ENCODE results near the gene C3orf33.

Gene C3orf33

GRCh38 chr3:155739154-155739553 is 66.9 kb downstream of the C3orf33 start:
- no peak for DNase-seq

- no peak for DNase-seq
Observed at GRCh38 chr3:155738580-155739076, 67.5 kb downstream of the C3orf33 start.

- DNase-seq = no peak
Observed at GRCh38 chr3:155737844-155738460, 68.1 kb downstream of the C3orf33 start.

GRCh38 chr3:155736381-155736780 is 69.7 kb downstream of the C3orf33 start:
- DNase-seq = no peak

GRCh38 chr3:155730843-155731242 is 75.2 kb downstream of the C3orf33 start:
- no peak for DNase-seq

- DNase-seq = no peak
Observed at GRCh38 chr3:155727836-155728235, 78.2 kb downstream of the C3orf33 start.

GRCh38 chr3:155714295-155714718 is 91.8 kb downstream of the C3orf33 start:
- no peak for DNase-seq
